ENCODE results near the gene SORBS1.

DNA sequence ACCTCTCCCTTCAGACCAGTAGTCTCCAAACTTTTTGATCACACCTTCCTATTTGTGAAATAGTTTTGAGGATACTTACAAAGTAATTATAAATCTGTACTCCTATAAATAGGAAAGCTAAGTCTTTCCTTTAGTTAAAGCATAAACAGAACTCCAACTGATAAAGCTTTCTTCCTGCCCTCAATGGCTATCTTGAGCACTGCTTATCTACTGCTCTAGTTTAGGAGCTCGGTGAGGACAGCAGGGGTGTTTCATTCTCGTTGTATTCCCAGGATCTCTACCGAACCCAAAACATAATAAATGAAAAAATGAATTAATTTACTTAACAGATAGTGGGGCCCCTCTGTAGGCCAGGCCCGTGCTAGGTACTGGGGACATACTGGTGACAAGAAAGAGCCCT, 17.7 kb downstream of the SORBS1 start:
- TF ChIP-seq, protein P1, sequence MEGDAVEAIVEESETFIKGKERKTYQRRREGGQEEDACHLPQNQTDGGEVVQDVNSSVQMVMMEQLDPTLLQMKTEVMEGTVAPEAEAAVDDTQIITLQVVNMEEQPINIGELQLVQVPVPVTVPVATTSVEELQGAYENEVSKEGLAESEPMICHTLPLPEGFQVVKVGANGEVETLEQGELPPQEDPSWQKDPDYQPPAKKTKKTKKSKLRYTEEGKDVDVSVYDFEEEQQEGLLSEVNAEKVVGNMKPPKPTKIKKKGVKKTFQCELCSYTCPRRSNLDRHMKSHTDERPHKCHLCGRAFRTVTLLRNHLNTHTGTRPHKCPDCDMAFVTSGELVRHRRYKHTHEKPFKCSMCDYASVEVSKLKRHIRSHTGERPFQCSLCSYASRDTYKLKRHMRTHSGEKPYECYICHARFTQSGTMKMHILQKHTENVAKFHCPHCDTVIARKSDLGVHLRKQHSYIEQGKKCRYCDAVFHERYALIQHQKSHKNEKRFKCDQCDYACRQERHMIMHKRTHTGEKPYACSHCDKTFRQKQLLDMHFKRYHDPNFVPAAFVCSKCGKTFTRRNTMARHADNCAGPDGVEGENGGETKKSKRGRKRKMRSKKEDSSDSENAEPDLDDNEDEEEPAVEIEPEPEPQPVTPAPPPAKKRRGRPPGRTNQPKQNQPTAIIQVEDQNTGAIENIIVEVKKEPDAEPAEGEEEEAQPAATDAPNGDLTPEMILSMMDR (IDR thresholded peaks at IDR 0.05) = no peak
- TF ChIP-seq FOXJ3 (CRISPR knock-in tag; IDR thresholded peaks at IDR 0.05; ENCODE audit: borderline replicate concordance) = no peak
- TF ChIP-seq CREM (CRISPR knock-in tag; IDR thresholded peaks at IDR 0.05) = no peak
- no peak for TF ChIP-seq TEAD4 (CRISPR knock-in tag; IDR thresholded peaks at IDR 0.05)
- TF ChIP-seq, protein P2, sequence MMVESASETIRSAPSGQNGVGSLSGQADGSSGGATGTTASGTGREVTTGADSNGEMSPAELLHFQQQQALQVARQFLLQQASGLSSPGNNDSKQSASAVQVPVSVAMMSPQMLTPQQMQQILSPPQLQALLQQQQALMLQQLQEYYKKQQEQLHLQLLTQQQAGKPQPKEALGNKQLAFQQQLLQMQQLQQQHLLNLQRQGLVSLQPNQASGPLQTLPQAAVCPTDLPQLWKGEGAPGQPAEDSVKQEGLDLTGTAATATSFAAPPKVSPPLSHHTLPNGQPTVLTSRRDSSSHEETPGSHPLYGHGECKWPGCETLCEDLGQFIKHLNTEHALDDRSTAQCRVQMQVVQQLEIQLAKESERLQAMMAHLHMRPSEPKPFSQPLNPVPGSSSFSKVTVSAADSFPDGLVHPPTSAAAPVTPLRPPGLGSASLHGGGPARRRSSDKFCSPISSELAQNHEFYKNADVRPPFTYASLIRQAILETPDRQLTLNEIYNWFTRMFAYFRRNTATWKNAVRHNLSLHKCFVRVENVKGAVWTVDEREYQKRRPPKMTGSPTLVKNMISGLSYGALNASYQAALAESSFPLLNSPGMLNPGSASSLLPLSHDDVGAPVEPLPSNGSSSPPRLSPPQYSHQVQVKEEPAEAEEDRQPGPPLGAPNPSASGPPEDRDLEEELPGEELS (CRISPR knock-in tag; IDR thresholded peaks at IDR 0.05) = no peak
- no peak for TF ChIP-seq TCF7 (CRISPR knock-in tag; IDR thresholded peaks at IDR 0.05; ENCODE audit: low read depth)
- TF ChIP-seq, protein P3, sequence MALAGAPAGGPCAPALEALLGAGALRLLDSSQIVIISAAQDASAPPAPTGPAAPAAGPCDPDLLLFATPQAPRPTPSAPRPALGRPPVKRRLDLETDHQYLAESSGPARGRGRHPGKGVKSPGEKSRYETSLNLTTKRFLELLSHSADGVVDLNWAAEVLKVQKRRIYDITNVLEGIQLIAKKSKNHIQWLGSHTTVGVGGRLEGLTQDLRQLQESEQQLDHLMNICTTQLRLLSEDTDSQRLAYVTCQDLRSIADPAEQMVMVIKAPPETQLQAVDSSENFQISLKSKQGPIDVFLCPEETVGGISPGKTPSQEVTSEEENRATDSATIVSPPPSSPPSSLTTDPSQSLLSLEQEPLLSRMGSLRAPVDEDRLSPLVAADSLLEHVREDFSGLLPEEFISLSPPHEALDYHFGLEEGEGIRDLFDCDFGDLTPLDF (CRISPR knock-in tag; IDR thresholded peaks at IDR 0.05) = no peak
- TF ChIP-seq NFYB (CRISPR knock-in tag; conservative IDR thresholded peaks at IDR 0.05; ENCODE audit: low read depth) = no peak
- TF ChIP-seq, protein P4, sequence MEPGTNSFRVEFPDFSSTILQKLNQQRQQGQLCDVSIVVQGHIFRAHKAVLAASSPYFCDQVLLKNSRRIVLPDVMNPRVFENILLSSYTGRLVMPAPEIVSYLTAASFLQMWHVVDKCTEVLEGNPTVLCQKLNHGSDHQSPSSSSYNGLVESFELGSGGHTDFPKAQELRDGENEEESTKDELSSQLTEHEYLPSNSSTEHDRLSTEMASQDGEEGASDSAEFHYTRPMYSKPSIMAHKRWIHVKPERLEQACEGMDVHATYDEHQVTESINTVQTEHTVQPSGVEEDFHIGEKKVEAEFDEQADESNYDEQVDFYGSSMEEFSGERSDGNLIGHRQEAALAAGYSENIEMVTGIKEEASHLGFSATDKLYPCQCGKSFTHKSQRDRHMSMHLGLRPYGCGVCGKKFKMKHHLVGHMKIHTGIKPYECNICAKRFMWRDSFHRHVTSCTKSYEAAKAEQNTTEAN (CRISPR knock-in tag; IDR thresholded peaks at IDR 0.05) = no peak

Measured in WTC11 (cell line).